ENCODE data around the gene RNF43.

RNF43 gene

DNA sequence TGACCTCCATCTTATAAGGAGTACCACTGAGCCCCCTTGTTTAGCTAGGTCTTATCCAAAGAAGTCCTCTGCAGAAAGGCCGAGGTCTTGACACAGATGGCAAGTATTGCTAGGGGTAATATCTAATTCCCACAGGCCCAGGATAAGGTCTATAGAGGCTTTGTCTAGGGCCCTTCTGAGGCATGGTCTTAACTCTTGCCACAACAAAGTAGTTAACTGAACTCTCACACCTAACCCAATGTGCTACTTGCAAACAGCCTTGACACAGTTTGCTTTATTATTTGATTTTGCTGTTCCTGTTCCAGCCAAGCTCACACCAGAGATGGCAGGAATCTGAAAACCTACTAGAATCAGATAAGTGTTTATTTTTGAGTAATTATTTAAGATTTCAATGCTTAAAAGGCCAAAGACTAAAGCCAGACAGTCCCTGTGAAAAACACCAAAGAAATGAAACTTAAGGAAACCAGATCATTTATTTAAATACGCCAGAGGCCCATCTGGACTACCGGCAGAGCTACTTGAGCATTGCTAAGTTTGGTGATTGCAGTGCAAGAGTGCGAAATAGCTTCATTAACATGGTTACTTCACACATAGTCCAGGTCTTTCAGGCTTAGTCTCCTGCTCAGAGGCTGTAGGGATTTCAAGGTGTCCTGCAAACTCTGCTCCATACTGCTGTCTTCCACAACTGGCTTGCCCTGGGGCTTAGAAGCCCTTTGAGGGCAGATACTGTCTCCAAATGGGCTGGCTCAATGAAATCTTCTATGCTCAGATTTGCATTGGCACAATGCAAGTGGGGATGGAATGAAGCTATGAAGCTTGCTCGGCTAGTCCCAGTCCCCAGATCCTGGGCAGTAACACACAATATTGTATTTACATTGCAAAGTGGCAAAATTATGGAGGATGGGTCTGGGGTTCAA, 36.9 kb downstream of the RNF43 start:
- no peak for DNase-seq

GRCh38 chr17:58379511-58379824, 37.9 kb downstream of the RNF43 start:
- DNase-seq: no peak

DNA sequence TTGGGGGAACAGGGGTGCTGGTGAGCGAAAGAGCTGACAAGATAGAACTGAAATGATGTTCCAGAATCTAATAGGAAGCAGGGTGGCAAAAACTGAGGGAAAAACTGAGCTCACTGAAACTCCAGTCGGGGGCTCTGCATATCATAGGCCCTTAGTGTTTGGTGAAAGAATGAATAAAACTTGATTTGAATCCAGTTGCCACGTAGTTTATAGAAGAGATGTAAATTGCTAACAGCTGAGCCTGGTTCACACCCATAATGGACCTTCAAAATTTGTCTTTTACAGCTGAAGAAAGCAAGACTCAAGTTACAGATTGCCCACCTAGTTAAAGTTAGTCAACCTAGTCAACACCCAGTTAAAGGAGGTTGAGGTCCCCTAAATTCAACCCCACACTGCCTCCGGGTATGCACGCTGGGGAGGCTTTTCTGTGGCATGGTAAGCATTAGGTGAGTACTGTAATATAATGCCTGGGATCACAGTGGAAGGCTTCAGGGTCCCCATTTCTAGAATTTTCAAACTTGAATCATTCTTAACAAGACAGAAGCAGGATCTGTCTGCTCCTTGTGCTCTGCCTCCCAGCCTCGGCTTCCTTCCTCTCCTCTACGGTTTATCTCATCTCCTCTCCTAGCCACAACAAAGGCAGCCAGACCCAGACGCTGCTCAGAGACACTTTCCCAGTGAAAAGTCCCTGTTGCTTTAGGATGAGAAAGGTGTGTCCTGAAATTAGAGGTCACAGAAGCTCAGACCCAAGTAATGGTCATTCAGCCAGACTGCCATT, 38.4 kb downstream of the RNF43 start:
- no peak for DNase-seq

DNA sequence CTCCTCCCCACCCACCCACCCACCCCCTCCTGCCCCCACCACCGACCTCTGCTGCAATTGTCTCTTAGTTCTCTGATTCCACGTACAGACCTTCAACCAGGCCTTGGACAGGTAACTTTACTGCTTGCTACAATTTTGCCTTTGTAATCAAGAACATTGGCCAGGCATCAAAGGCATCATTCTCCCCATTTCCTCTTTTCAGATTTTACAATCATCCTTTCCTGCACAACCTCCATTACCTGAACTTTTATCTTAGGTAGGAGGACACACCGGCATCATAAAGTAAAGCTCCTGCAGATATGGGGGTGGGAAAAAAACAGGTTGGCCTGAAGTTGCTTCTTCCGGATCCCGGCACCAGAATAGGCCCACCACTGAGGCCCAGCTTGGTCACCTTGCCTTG, 39.7 kb downstream of the RNF43 start:
- DNase-seq: no peak

GRCh38 chr17:58377093-58377601, 40.2 kb downstream of the RNF43 start:
- DNase-seq: no peak

GRCh38 chr17:58376472-58377000, 40.8 kb downstream of the RNF43 start:
- no peak for DNase-seq

DNA sequence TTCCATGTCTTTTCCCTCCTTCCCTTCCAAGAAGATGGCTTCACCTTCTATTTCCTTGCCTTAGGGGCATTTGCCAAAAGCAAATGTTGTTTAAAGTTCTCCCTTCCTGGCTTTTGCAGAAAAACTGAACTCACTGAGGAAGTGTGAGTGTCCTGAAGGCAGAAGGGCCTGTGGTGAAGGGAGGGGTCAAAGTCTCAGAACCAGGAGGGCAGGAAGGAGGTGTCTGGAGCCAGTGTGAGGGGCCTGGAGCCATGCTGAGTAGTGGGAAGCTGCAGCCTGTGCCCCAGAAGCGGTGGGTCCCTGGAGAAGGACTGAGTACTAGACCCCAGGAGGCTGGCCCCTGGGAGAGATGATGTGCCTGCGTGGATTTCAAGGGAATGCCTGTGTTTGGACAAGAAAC, 41.5 kb downstream of the RNF43 start:
- no peak for DNase-seq

DNA sequence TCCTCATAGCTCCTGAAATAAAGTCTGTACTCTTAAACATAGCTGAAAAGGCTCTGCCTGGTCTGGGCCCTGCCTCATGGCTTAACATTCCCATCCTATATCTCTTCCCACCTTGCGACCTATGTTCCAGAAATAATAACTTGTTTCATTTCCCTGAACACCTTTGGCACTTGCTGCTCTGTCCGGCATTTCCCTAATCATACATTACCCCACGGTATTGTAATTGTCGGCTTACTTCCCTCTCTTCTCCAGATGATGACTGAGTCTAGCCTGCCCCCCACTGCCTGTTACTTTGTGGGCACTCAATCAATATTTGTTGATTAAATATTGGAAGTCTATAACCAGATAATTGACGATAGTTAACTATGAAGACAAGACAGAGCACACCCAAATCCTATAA, 42.1 kb downstream of the RNF43 start:
- no peak for DNase-seq

DNA sequence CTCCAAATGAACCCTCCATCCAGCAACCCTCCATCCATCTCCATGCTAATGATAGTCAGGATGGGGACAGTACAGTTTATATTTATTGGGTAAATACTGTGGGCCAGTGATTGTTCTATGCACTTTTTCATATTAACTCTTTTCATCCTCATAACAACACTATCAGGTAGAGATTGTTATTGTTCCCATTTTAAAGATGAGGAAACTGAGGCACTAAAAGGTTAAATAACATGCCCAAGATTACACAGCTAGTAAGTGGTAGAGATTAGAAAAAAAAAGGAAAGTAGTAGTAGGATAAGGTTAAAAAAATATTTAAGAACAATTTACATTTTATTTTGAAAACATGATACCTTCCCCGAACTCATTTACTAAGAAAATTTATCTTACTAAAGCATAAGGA, 43.4 kb downstream of the RNF43 start:
- no peak for DNase-seq

- DNase-seq: no peak
These were observed 44.3 kb downstream of the RNF43 start for GRCh38 chr17:58373003-58373402.

DNA sequence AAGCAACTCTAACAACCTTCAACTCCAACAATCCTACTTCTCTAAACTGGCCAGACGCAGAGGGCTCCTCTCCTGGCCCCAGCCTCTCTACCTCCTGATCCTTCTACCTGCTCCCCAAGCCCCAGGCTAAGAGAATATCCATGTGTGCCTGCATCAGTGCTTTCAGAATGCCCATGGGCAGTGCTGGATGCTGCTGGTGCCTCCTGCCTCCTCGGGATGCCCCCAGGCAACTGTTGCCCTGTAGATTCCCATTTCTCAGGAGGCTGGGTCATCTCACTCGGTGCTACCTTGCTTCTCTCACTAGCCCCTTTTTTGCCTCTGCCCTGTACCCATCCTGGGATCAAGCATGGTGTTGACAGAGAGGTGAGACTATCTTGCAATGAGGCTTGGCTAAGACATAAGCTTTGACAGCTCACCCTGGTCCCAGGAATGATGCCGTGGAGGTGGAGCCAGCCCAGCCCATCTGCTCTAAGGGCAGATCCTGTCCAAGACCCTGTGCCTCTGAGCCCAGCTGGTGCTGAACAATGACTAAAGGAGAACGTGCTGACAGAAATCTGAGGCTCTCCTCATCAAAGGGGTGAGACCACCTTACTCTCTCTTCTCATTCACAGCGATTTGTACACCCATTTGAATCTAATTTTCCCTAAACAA, 45.9 kb downstream of the RNF43 start:
- no peak for DNase-seq

- DNase-seq: no peak
These were observed 46.6 kb downstream of the RNF43 start for GRCh38 chr17:58370716-58371115.

- DNase-seq: no peak
These were observed 47.0 kb downstream of the RNF43 start for GRCh38 chr17:58370309-58370708.

DNA sequence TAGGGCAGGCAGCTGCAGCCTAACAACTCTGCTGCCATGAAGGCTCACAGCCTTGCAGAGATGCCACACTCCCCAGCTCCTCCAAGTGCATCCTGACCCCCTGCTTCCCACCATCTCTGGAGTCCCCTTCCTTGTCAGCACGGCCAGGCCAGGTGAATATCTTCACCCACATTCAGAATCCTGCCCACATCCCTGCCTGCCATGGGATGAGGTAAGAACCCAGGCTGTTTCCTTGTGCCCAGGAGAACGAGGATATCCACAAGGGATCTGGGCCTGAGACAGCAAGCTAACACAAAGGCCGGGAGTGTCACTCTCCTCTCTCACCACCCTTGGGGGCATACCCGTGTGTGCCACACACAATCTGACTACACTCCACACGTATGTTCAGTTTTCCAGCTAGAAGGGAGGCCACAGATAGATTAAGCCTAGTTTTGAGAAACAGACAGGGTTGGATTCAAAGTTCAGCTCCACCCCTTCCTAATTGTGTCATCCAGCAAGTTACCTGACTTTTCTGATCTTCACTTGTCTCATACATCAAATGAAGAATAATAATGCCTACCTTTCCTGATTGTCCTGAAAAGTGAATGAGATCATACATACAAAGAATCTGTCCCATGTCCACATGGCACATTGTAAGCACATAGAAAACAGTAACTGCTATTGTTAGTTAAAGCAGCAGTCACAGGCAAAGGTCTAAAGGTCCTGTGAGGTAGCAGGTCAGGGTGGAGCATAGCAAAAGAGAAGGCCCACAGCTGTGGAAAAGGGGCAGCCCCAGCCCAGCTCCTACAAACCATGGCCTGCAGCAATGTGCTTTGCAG, 47.9 kb downstream of the RNF43 start:
- no peak for DNase-seq

- no peak for DNase-seq
These were observed 48.5 kb downstream of the RNF43 start for GRCh38 chr17:58368860-58369213.
